BJ (cell line): ENCODE data around the gene IL18BP. TPM values are rescaled to one million over a fixed set of nuclear protein-coding genes. Genes with fewer than 3 reads are reported as not detected.

ENCODE experiments used
- CTCF ChIA-PET: fragments of 350-600 bp; formaldehyde crosslinking; extraction: SDS; loops from one replicate; lab custom pipeline; 2021; ENCODE audit warnings: antibody characterized with exemption, inconsistent platforms; lab: Yijun Ruan, JAX
- POLR2A ChIA-PET: fragments of 300-600 bp; sonication (Branson Sonifier 250); formaldehyde crosslinking; extraction: SDS; loops from one replicate; lab custom pipeline; 2021; ENCODE audit warnings: antibody characterized with exemption; lab: Charles Lee
- DNase-seq: peaks from one replicate; pipeline ENCODE4 v3.0.0-alpha.2; 2011; ENCODE audit warnings: low read depth
- H3K27me3 ChIP-seq: 2 replicates; pipeline ENCODE4 v1.6.0; 2011; ENCODE audit warnings: low read length; ENCODE audit not compliant: control insufficient read depth, insufficient read depth
- H3K36me3 ChIP-seq: 2 replicates; pipeline ENCODE4 v1.5.1; 2011; ENCODE audit warnings: low read length; ENCODE audit not compliant: control insufficient read depth, insufficient read depth
- H3K4me3 ChIP-seq: 2 replicates; pipeline ENCODE4 v1.5.1; 2011; ENCODE audit warnings: low read depth, mild to moderate bottlenecking, control low read depth, low read length
- CTCF ChIP-seq: IDR thresholded peaks from 2 replicates; pipeline ENCODE4 v1.5.1; 2011; ENCODE audit warnings: low read depth, mild to moderate bottlenecking, control low read depth, inconsistent platforms, low read length, moderate library complexity; ENCODE audit not compliant: insufficient read depth
- polyA plus RNA-seq: library from polyadenylated mRNA; depleted of rRNA; stranded (reverse); fragments of >200 nt; gene quantifications from 2 replicates; pipeline ENCODE4 v1.2.3, GENCODE V29; 2011

IL18BP gene
- polyA plus RNA-seq, 1 experiment, result 3.2 TPM

- ChIA-PET CTCF (interaction anchor here (1.2 to 1.6 kb wide), 3 partner anchors 15 to 29 kb away, joined by 3 to 6 read pairs (median 3); no protein-coding TSS in a partner anchor), POLR2A (interaction anchor here (0.6 kb wide), 1 partner anchor 19 kb away, joined by 4 read pairs; no protein-coding TSS in a partner anchor)
- H3K36me3 ChIP-seq, result peaks cover 4% of the 10 kb centered on the region
- no peak for TF ChIP-seq CTCF
- H3K4me3 ChIP-seq, result no peak overlapping the region
- no peak for DNase-seq
- no peaks in the 10 kb centered on the region for H3K27me3 ChIP-seq
Measured at GRCh38 chr11:71995726-71996291, 2.9 kb upstream of the IL18BP start.

GRCh38 chr11:71996517-71996916 is 2.2 kb upstream of the IL18BP start:
- no peak for DNase-seq

GRCh38 chr11:71996946-71997345 is 1.8 kb upstream of the IL18BP start:
- POLR2A ChIA-PET, result no interaction called here

More at GRCh38 chr11:71996517-71996916, 2.2 kb upstream of the IL18BP start:
- H3K36me3 ChIP-seq, result peaks cover 7% of the 10 kb centered on the region
- no peaks in the 10 kb centered on the region for H3K27me3 ChIP-seq
- ChIA-PET CTCF (interaction anchor here (0.8 to 1.2 kb wide), 2 partner anchors 13 to 29 kb away, joined by 3 read pairs; no protein-coding TSS in a partner anchor), POLR2A (no interaction called here)
- TF ChIP-seq CTCF, result no peak
- H3K4me3 ChIP-seq, result no peak overlapping the region

GRCh38 chr11:71997594-71997993 is 1.1 kb upstream of the IL18BP start:
- CTCF ChIA-PET, result interaction anchor here (0.8 to 2.9 kb wide), 4 partner anchors 8 to 94 kb away, joined by 3 to 21 read pairs (median 4); no protein-coding TSS in a partner anchor

More at GRCh38 chr11:71996946-71997345, 1.8 kb upstream of the IL18BP start:
- no peak for TF ChIP-seq CTCF
- no peak for DNase-seq
- no peak overlapping the region for H3K4me3 ChIP-seq
- peaks cover 8% of the 10 kb centered on the region for H3K36me3 ChIP-seq
- CTCF ChIA-PET, result interaction anchor here (0.8 to 1.6 kb wide), 2 partner anchors 13 to 94 kb away, joined by 3 read pairs; no protein-coding TSS in a partner anchor
- no peaks in the 10 kb centered on the region for H3K27me3 ChIP-seq

GRCh38 chr11:71998061-71998460 is 648 bp upstream of the IL18BP start:
- CTCF ChIA-PET, result interaction anchor here (0.6 to 2.9 kb wide), 4 partner anchors 9 to 435 kb away, joined by 3 to 21 read pairs (median 4); no protein-coding TSS in a partner anchor
- Histone ChIP-seq H3K4me3 (no peak overlapping the region), H3K27me3 (no peaks in the 10 kb centered on the region), H3K36me3 (peaks cover 14% of the 10 kb centered on the region)
- no peak for TF ChIP-seq CTCF
- POLR2A ChIA-PET, result no interaction called here
- no peak for DNase-seq

More at GRCh38 chr11:71997594-71997993, 1.1 kb upstream of the IL18BP start:
- H3K27me3 ChIP-seq, result no peaks in the 10 kb centered on the region
- H3K4me3 ChIP-seq, result no peak overlapping the region
- DNase-seq, result no peak
- peaks cover 10% of the 10 kb centered on the region for H3K36me3 ChIP-seq
- POLR2A ChIA-PET, result no interaction called here
- TF ChIP-seq CTCF, result no peak
